ENCODE results near the gene SLC35F1. TPM values are rescaled to one million over a fixed set of nuclear protein-coding genes. Genes with fewer than 3 reads are reported as not detected.

The SLC35F1 gene
- total RNA-seq, 1 donor from 2014 or later = not detected

- no peak overlapping the region for H3K4me3 ChIP-seq
- no peak for TF ChIP-seq CTCF (IDR thresholded peaks at IDR 0.05)
- DNase-seq (ENCODE audit: low spot score in 2 of 2) = no peak
- H3K36me3 ChIP-seq = no peaks in the 10 kb centered on the region
- no peak overlapping the region for H3K27ac ChIP-seq
- intact Hi-C loops (cut with DNase I) = no loop called here
- no peaks in the 10 kb centered on the region for H3K9me3 ChIP-seq
- H3K4me1 ChIP-seq = no peaks in the 10 kb centered on the region
- no peaks in the 10 kb centered on the region for H3K27me3 ChIP-seq
These were observed 305.5 kb downstream of the SLC35F1 start for GRCh38 chr6:118212451-118213173.

- intact Hi-C loops (cut with DNase I) = no loop called here
- DNase-seq (ENCODE audit: low spot score in 2 of 2) = no peak
- Histone ChIP-seq H3K4me3 (no peak overlapping the region), H3K27me3 (no peaks in the 10 kb centered on the region), H3K9me3 (no peaks in the 10 kb centered on the region), H3K4me1 (no peaks in the 10 kb centered on the region), H3K27ac (no peak overlapping the region), H3K36me3 (no peaks in the 10 kb centered on the region)
- TF ChIP-seq CTCF (IDR thresholded peaks at IDR 0.05) = no peak
These were observed 308.2 kb downstream of the SLC35F1 start for GRCh38 chr6:118215269-118215668.

GRCh38 chr6:118216751-118217150 lies 309.7 kb downstream of the SLC35F1 start:
- Histone ChIP-seq H3K4me1 (no peaks in the 10 kb centered on the region), H3K4me3 (no peak overlapping the region), H3K9me3 (no peaks in the 10 kb centered on the region), H3K27me3 (no peaks in the 10 kb centered on the region), H3K27ac (no peak overlapping the region), H3K36me3 (no peaks in the 10 kb centered on the region)
- DNase-seq (ENCODE audit: low spot score in 2 of 2) = no peak
- intact Hi-C loops (cut with DNase I) = no loop called here
- no peak for TF ChIP-seq CTCF (IDR thresholded peaks at IDR 0.05)

- Histone ChIP-seq H3K4me1 (no peaks in the 10 kb centered on the region), H3K9me3 (no peaks in the 10 kb centered on the region), H3K36me3 (no peaks in the 10 kb centered on the region), H3K27me3 (no peaks in the 10 kb centered on the region), H3K4me3 (no peak overlapping the region), H3K27ac (no peak overlapping the region)
- no peak for TF ChIP-seq CTCF (IDR thresholded peaks at IDR 0.05)
- intact Hi-C loops (cut with DNase I) = no loop called here
- no peak for DNase-seq (ENCODE audit: low spot score in 2 of 2)
These were observed 311.1 kb downstream of the SLC35F1 start for GRCh38 chr6:118218156-118218555.

GRCh38 chr6:118220429-118221128 lies 313.5 kb downstream of the SLC35F1 start:
- Histone ChIP-seq H3K4me1 (no peaks in the 10 kb centered on the region), H3K27ac (no peak overlapping the region), H3K27me3 (no peaks in the 10 kb centered on the region), H3K4me3 (no peak overlapping the region), H3K9me3 (no peaks in the 10 kb centered on the region), H3K36me3 (no peaks in the 10 kb centered on the region)
- TF ChIP-seq CTCF (IDR thresholded peaks at IDR 0.05) = no peak
- intact Hi-C loops (cut with DNase I) = no loop called here
- DNase-seq (ENCODE audit: low spot score in 2 of 2) = no peak
